HepG2 (cell line): ENCODE results near the gene OSBPL10. TPM values are rescaled to one million over a fixed set of nuclear protein-coding genes. Genes with fewer than 3 reads are reported as not detected.

ENCODE experiments used
- ATAC-seq: fragments of 200-7000 bp; cut with Tn5 transposase; 3 replicates; pipeline ENCODE4 v1.9.1; 2020; ENCODE audit warnings: mild to moderate bottlenecking, moderate library complexity
- BruUV-seq: library from RNA; stranded (reverse); fragments of 400-500 nt; replicated peaks from 2 replicates; lab custom pipeline; 2021; lab: Mats Ljungman, UMichigan
- CTCF ChIA-PET: fragments of 300-600 bp; formaldehyde crosslinking; extraction: SDS; loops from one replicate; lab custom pipeline; 2021; ENCODE audit warnings: low total read pairs, inconsistent platforms, low intra/inter-chr PET ratio; lab: Yijun Ruan, JAX
- POLR2A ChIA-PET: fragments of 350-600 bp; sonication (Branson Sonifier 250); formaldehyde crosslinking; loops from one replicate; lab custom pipeline; 2020; ENCODE audit warnings: antibody characterized with exemption, inconsistent platforms; lab: Yijun Ruan, JAX
- DNase-seq: peaks from one replicate; pipeline ENCODE4 v3.0.0-alpha.2; 2015; ENCODE audit warnings: low spot score
- FAIRE-seq: peaks from 3 replicates; lab custom pipeline; 2011; peaks lifted over from hg19 to GRCh38; lab: Jason Lieb, UNC
- H2AFZ ChIP-seq: one replicate; pipeline ENCODE4 v1.6.1; 2011; ENCODE audit warnings: low read length, inconsistent platforms
- H3K27ac ChIP-seq: fragments of 300-600 bp; 3 replicates; pipeline ENCODE4 v1.8.0; 2011; ENCODE audit warnings: mixed run types, mild to moderate bottlenecking, mixed read lengths, low read length, inconsistent platforms; ENCODE audit not compliant: insufficient read depth; ENCODE audit errors: extremely low read length
- H3K27me3 ChIP-seq, 2 experiments: fragments of 200-600 bp in 1 of 2; 2 replicates in 1 of 2; 3 replicates in 1 of 2; pipeline versions ENCODE4 v1.6.0 to v1.8.0; 2011; ENCODE audit warnings: low read length in 2 of 2, mild to moderate bottlenecking in 2 of 2, moderate library complexity in 2 of 2, inconsistent platforms in 1 of 2; ENCODE audit not compliant: insufficient read depth in 2 of 2, control insufficient read depth in 1 of 2
- H3K36me3 ChIP-seq, 2 experiments: fragments of 200-600 bp in 1 of 2; replicated peaks in 1 of 2; 2 replicates in 1 of 2; 3 replicates in 1 of 2; pipeline versions ENCODE4 v1.5.1 to v1.8.0; 2011; ENCODE audit warnings: low read length in 2 of 2, inconsistent platforms in 1 of 2; ENCODE audit not compliant: insufficient read depth in 2 of 2, control insufficient read depth in 1 of 2
- H3K4me1 ChIP-seq: 2 replicates; pipeline ENCODE4 v1.5.1; 2012; ENCODE audit warnings: low read length, inconsistent platforms; ENCODE audit not compliant: insufficient read depth
- H3K4me2 ChIP-seq: 2 replicates; pipeline ENCODE4 v1.6.0; 2011; ENCODE audit warnings: low read depth, low read length, inconsistent platforms
- H3K4me3 ChIP-seq, 3 experiments: fragments of 200-600 bp in 1 of 3; sonication (generic), shearing (Covaris generic) in 1 of 3; replicated peaks in 1 of 3; 2 replicates each; pipeline ENCODE4 v1.5.1; 2011 to 2016; ENCODE audit warnings: low read length in 3 of 3, inconsistent platforms in 2 of 3, low read depth in 2 of 3, mild to moderate bottlenecking in 2 of 3, control low read depth in 1 of 3, mixed read lengths in 1 of 3; ENCODE audit not compliant: insufficient read depth in 1 of 3
- H3K79me2 ChIP-seq: one replicate; pipeline ENCODE4 v1.6.1; 2011; ENCODE audit warnings: low read length, inconsistent platforms; ENCODE audit not compliant: insufficient read depth
- H3K9ac ChIP-seq: 2 replicates; pipeline ENCODE4 v1.6.0; 2011; ENCODE audit warnings: mild to moderate bottlenecking, low read depth, low read length, inconsistent platforms; ENCODE audit not compliant: insufficient read depth
- H3K9me3 ChIP-seq: 2 replicates; pipeline ENCODE4 v1.5.1; 2012; ENCODE audit warnings: mild to moderate bottlenecking, low read length
- H4K20me1 ChIP-seq: 2 replicates; pipeline ENCODE4 v1.6.0; 2011; ENCODE audit warnings: inconsistent platforms, mild to moderate bottlenecking, low read length, moderate library complexity; ENCODE audit not compliant: insufficient read depth
- CTCF ChIP-seq: sonication (generic); formaldehyde crosslinking; IDR thresholded peaks from 2 replicates; pipeline ENCODE4 v1.5.0; 2020; ENCODE audit warnings: mild to moderate bottlenecking, missing genetic modification reagents, moderate library complexity
- NBN ChIP-seq: fragments of 450-650 bp; conservative IDR thresholded peaks from 2 replicates; pipeline ENCODE4 v1.6.1; 2017
- SMAD3 ChIP-seq: sonication (generic); formaldehyde crosslinking; IDR thresholded peaks from 2 replicates; pipeline ENCODE4 v1.4.0; 2020; ENCODE audit warnings: missing genetic modification reagents
- SMC3 ChIP-seq: IDR thresholded peaks from 2 replicates; pipeline ENCODE4 v1.6.1; 2011; ENCODE audit warnings: low read length, improper control_type of control experiment
- ZNF597 ChIP-seq: sonication (generic); formaldehyde crosslinking; IDR thresholded peaks from 2 replicates; pipeline ENCODE4 v1.5.0; 2020; ENCODE audit warnings: missing genetic modification reagents
- ZNF83 ChIP-seq: sonication (generic); formaldehyde crosslinking; IDR thresholded peaks from 2 replicates; pipeline ENCODE4 v1.4.0; 2020; ENCODE audit warnings: missing genetic modification reagents, mild to moderate bottlenecking, borderline replicate concordance
- WGBS: methylation state at CpG from one replicate; pipeline ENCODE4 v1.1.6; 2017; ENCODE audit warnings: low lambda C conversion rate; 5-methylcytosine and 5-hydroxymethylcytosine counted together
- in situ Hi-C: cut with HindIII; loops from 2 replicates; pipeline ENCODE4 v1.10.0; 2017; ENCODE audit warnings: low pct_unique_long_range_greater_than_20kb; ENCODE audit not compliant: extremely low pct_ligation_motif_present
- intact Hi-C: fragments of 100-400 bp; cut with micrococcal nuclease; formaldehyde crosslinking; loops from one replicate; pipeline ENCODE4 v1.10.0; 2022; ENCODE audit not compliant: unreplicated experiment
- polyA plus RNA-seq, 8 experiments: library from polyadenylated mRNA; depleted of rRNA in 3 of 8; stranded (reverse) in 7 of 8; unstranded in 1 of 8; fragments of >200 nt; fragmentation: Illumina TruSeq in 4 of 8; extraction: Trizol in 4 of 8; gene quantifications; 2 replicates each; pipeline versions ENCODE4 v1.2.1 to v1.2.3, GENCODE V29; 2011 to 2016; ENCODE audit warnings: low read depth in 4 of 8, missing spikeins in 1 of 8, mixed read lengths in 1 of 8; ENCODE audit not compliant: insufficient read depth in 1 of 8
- total RNA-seq, 5 experiments: library from RNA; depleted of rRNA; stranded (reverse); fragments of >200 nt; fragmentation: Illumina TruSeq; extraction: Trizol; gene quantifications; 2 replicates each; pipeline ENCODE4 v1.2.3, GENCODE V29; 2016; ENCODE audit warnings: low read depth in 1 of 5

The OSBPL10 gene
- total and polyA plus RNA-seq, 2 of the 13 experiments (the other 11 are each of a cell fraction or from before 2014, with no cell fraction given), result 10.3 to 28.6 TPM

GRCh38 chr3:31695280-31696008 is 285.6 kb downstream of the OSBPL10 start:
- H3K79me2 ChIP-seq, result no peaks in the 10 kb centered on the region
- no peaks in the 10 kb centered on the region for H4K20me1 ChIP-seq
- no peak overlapping the region for H3K27ac ChIP-seq
- H3K9me3 ChIP-seq, result no peaks in the 10 kb centered on the region
- no peaks in the 10 kb centered on the region for H3K27me3 ChIP-seq
- no TSS peak for BruUV-seq
- ChIA-PET POLR2A (no interaction called here), CTCF (no interaction called here)
- TF ChIP-seq NBN (no peak), ZNF597 (CRISPR knock-in tag) (no peak), CTCF (CRISPR knock-in tag) (0 out of 2 replicates have a peak, but pooled peaks have one; percentile 6), SMAD3 (no peak), ZNF83 (CRISPR knock-in tag) (no peak), SMC3 (0 out of 2 replicates have a peak, but pooled peaks have one; percentile 18)
- ATAC-seq (peak; percentile 75), FAIRE-seq (no peak), DNase-seq (no peak)
- in situ Hi-C loops (no loop called here), intact Hi-C loops (loop anchor here (5.0 kb wide), 1 partner anchor 143 kb away; no protein-coding TSS in a partner anchor)
- H3K36me3 ChIP-seq, result peaks cover 8 to 18% of the 10 kb centered on the region in 2 experiments; a peak in 2 of 5 replicates
- 98% methylated on average over 2 of the region's 2 CpGs for WGBS
- no peak overlapping the region for H3K4me3 ChIP-seq
- no peak overlapping the region for H3K4me2 ChIP-seq
- H3K9ac ChIP-seq, result no peak overlapping the region
- H3K4me1 ChIP-seq, result no peaks in the 10 kb centered on the region
- H2AFZ ChIP-seq, result no peak overlapping the region
